Neuronal stem cell (in vitro differentiated cells): ENCODE measurements around the gene RBFA.

Experiments
- DNase-seq: peaks from one replicate; pipeline ENCODE4 v3.0.0-alpha.2; 2013; ENCODE audit warnings: low spot score
- H2AFZ ChIP-seq: one replicate; pipeline ENCODE4 v1.6.1; 2013; ENCODE audit warnings: mild to moderate bottlenecking, low read length, inconsistent platforms
- H2AK5ac ChIP-seq: 2 replicates; pipeline ENCODE4 v1.6.1; 2013; ENCODE audit warnings: low read depth, mild to moderate bottlenecking, inconsistent platforms, low read length, moderate library complexity, mixed read lengths
- H2BK120ac ChIP-seq: 2 replicates; pipeline ENCODE4 v1.6.1; 2013; ENCODE audit warnings: low read depth, mild to moderate bottlenecking, inconsistent platforms, low read length, moderate library complexity, mixed read lengths
- H2BK12ac ChIP-seq: one replicate; pipeline ENCODE4 v1.6.1; 2013; ENCODE audit warnings: low read length, inconsistent platforms
- H2BK15ac ChIP-seq: 2 replicates; pipeline ENCODE4 v1.6.1; 2013; ENCODE audit warnings: mild to moderate bottlenecking, low read length, inconsistent platforms, mixed read lengths
- H2BK5ac ChIP-seq: one replicate; pipeline ENCODE4 v1.6.1; 2013; ENCODE audit warnings: inconsistent platforms, mild to moderate bottlenecking, low read length, moderate library complexity
- H3K14ac ChIP-seq: one replicate; pipeline ENCODE4 v1.6.1; 2013; ENCODE audit warnings: low read length, inconsistent platforms
- H3K18ac ChIP-seq: 2 replicates; pipeline ENCODE4 v1.6.1; 2013; ENCODE audit warnings: low read length, inconsistent platforms
- H3K23ac ChIP-seq: 2 replicates; pipeline ENCODE4 v1.6.1; 2013; ENCODE audit warnings: low read depth, mild to moderate bottlenecking, mixed read lengths, low read length, inconsistent platforms; ENCODE audit not compliant: poor library complexity
- H3K27ac ChIP-seq: replicated peaks from 3 replicates; pipeline ENCODE4 v1.5.1; 2013; ENCODE audit warnings: low read length, inconsistent platforms
- H3K27me3 ChIP-seq, 3 experiments: 2 replicates each; pipeline ENCODE4 v1.6.1; 2013; ENCODE audit warnings: low read length in 3 of 3, mild to moderate bottlenecking in 2 of 3, inconsistent platforms in 1 of 3, low read depth in 1 of 3, mixed read lengths in 1 of 3, moderate library complexity in 1 of 3; ENCODE audit not compliant: control insufficient read depth in 3 of 3, insufficient read depth in 3 of 3
- H3K36me3 ChIP-seq, 2 donors: replicated peaks in 1 of 2; 2 replicates each; pipeline ENCODE4 v1.6.1; 2013; ENCODE audit warnings: low read length in 2 of 2; ENCODE audit not compliant: control insufficient read depth in 2 of 2, insufficient read depth in 2 of 2
- H3K4ac ChIP-seq: 2 replicates; pipeline ENCODE4 v1.6.1; 2013; ENCODE audit warnings: inconsistent platforms, mild to moderate bottlenecking, low read length, moderate library complexity
- H3K4me1 ChIP-seq, 2 donors: 1 replicate in 1 of 2; 2 replicates in 1 of 2; pipeline ENCODE4 v1.6.1; 2013; ENCODE audit warnings: low read length in 2 of 2, low read depth in 1 of 2; ENCODE audit not compliant: control insufficient read depth in 2 of 2, insufficient read depth in 1 of 2
- H3K4me2 ChIP-seq: one replicate; pipeline ENCODE4 v1.6.1; 2013; ENCODE audit warnings: mild to moderate bottlenecking, low read length, inconsistent platforms; ENCODE audit not compliant: insufficient read depth, poor library complexity, severe bottlenecking
- H3K4me3 ChIP-seq, 2 donors: 2 replicates each; pipeline ENCODE4 v1.5.1; 2013; ENCODE audit warnings: low read length in 2 of 2, mild to moderate bottlenecking in 2 of 2, inconsistent platforms in 1 of 2, moderate library complexity in 1 of 2
- H3K79me1 ChIP-seq: one replicate; pipeline ENCODE4 v1.6.1; 2013; ENCODE audit warnings: low read depth, mild to moderate bottlenecking, inconsistent platforms, low read length, moderate library complexity
- H3K9ac ChIP-seq: one replicate; pipeline ENCODE4 v1.6.1; 2013; ENCODE audit warnings: mild to moderate bottlenecking, low read depth, low read length, inconsistent platforms; ENCODE audit not compliant: poor library complexity
- H3K9me3 ChIP-seq, 2 donors: replicated peaks in 1 of 2; 2 replicates each; pipeline versions ENCODE3 to v1.6.1; 2013; ENCODE audit warnings: low read length in 2 of 2, mild to moderate bottlenecking in 2 of 2, inconsistent platforms in 1 of 2, low read depth in 1 of 2, mixed read lengths in 1 of 2, moderate library complexity in 1 of 2; ENCODE audit not compliant: control insufficient read depth in 2 of 2, insufficient read depth in 1 of 2
- H4K8ac ChIP-seq: one replicate; pipeline ENCODE4 v1.6.1; 2013; ENCODE audit warnings: low read depth, mild to moderate bottlenecking, inconsistent platforms, low read length, moderate library complexity
- H4K91ac ChIP-seq: one replicate; pipeline ENCODE4 v1.6.1; 2013; ENCODE audit warnings: low read length, low read depth, mild to moderate bottlenecking, inconsistent platforms; ENCODE audit not compliant: poor library complexity
- WGBS, 2 donors: extraction: QIAGEN DNeasy Blood & Tissue Kit; methylation state at CpG; one replicate each; pipeline ENCODE4 v1.1.7; 2013; ENCODE audit warnings: missing lambda C conversion rate in 2 of 2, mixed read lengths in 1 of 2; ENCODE audit not compliant: insufficient read length in 2 of 2, insufficient replicate concordance in 1 of 2; ENCODE audit errors: extremely low coverage in 2 of 2; 5-methylcytosine and 5-hydroxymethylcytosine counted together

Gene RBFA

DNA sequence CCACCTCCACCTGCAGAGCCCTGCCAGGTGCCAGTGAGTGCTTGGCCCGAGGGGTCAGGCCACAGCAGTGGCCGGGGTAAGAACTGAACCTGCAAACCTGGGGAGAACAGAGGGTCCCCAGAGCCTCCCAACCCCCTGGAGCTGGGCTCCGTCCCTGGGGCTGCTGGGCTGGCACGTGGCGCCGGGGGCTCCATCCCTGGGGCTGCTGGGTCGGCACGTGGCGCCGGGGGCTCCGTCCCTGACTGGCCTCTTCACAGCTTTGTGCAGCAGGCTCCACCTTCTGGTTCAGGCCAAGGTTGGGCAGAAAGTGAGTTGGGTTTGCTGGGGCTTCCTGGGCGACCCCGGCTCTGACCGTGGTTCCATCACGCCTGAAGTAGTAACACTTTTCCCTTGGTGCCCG lies 12.2 kb downstream of the RBFA start:
- Histone ChIP-seq H3K79me1 (no peaks in the 10 kb centered on the region), H2AFZ (no peak overlapping the region), H4K8ac (no peak overlapping the region), H3K23ac (no peak overlapping the region), H2BK15ac (no peak overlapping the region), H3K14ac (no peak overlapping the region), H3K4me3 (no peak overlapping the region), H2BK5ac (no peak overlapping the region), H3K4me1 (no peaks in the 10 kb centered on the region), H2BK120ac (no peak overlapping the region), H3K18ac (no peak overlapping the region), H3K27ac (no peak overlapping the region), H3K4me2 (no peak overlapping the region), H3K27me3 (no peaks in the 10 kb centered on the region), H3K9ac (no peak overlapping the region), H2AK5ac (no peak overlapping the region), H2BK12ac (no peak overlapping the region), H3K4ac (no peak overlapping the region), H3K36me3 (peaks cover 47 to 95% of the 10 kb centered on the region in 2 donors), H4K91ac (no peak overlapping the region), H3K9me3 (peaks cover 13 to 21% of the 10 kb centered on the region in 2 donors)
- WGBS, 2 donors, result no CpG with 5 or more reads among the region's 16 CpGs
- DNase-seq, result no peak

DNA sequence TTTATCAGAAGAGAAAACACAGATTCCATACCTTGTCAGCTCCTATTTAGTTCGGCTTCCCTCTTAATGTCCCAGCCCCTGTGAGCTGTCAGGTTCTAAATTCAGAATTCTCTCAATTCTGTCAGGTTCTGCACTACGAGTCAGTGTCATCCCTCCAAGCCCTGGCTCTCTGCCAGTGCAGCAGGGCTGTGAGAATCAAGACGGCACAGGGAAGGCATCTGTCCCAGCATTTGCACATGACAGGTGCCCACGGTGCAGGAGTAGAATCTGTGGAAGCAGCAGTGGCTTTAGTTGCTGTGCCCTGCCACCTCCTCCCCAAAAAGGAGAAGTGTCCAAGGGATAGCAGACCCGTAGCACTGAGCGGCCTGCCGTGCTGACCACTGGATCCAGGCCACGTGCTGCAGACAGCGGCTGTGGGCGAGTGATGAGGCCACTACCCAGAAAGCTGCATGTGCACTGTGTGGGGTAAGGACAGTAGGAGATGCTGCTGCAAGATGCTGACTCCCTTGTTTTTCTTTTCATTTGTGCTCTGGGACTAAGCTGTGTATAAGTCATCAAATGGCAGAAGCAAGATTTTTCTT lies 12.8 kb downstream of the RBFA start:
- H3K18ac ChIP-seq, result no peak overlapping the region
- no peak overlapping the region for H2BK120ac ChIP-seq
- H2BK15ac ChIP-seq, result no peak overlapping the region
- no peak overlapping the region for H3K27ac ChIP-seq
- peaks cover 17 to 24% of the 10 kb centered on the region in 2 donors for H3K9me3 ChIP-seq
- H3K9ac ChIP-seq, result no peak overlapping the region
- H3K36me3 ChIP-seq, result peaks cover 46 to 96% of the 10 kb centered on the region in 2 donors
- H2BK12ac ChIP-seq, result no peak overlapping the region
- H3K4ac ChIP-seq, result no peak overlapping the region
- no peak for DNase-seq
- H4K91ac ChIP-seq, result no peak overlapping the region
- no peaks in the 10 kb centered on the region for H3K4me1 ChIP-seq
- no peak overlapping the region for H2AK5ac ChIP-seq
- H3K27me3 ChIP-seq, result no peaks in the 10 kb centered on the region
- WGBS, 2 donors, result no CpG with 5 or more reads among the region's 10 CpGs
- H4K8ac ChIP-seq, result no peak overlapping the region
- H3K4me2 ChIP-seq, result no peak overlapping the region
- no peak overlapping the region for H3K23ac ChIP-seq
- no peaks in the 10 kb centered on the region for H3K79me1 ChIP-seq
- no peak overlapping the region for H2AFZ ChIP-seq
- H3K4me3 ChIP-seq, result no peak overlapping the region
- H3K14ac ChIP-seq, result no peak overlapping the region
- H2BK5ac ChIP-seq, result no peak overlapping the region

GRCh38 chr18:80050797-80051196 lies 16.6 kb downstream of the RBFA start:
- no peak overlapping the region for H2AK5ac ChIP-seq
- H3K4ac ChIP-seq, result no peak overlapping the region
- no CpG with 5 or more reads among the region's 6 CpGs for WGBS, 2 donors
- no peak overlapping the region for H3K18ac ChIP-seq
- no peak overlapping the region for H2BK12ac ChIP-seq
- no peak overlapping the region for H2BK5ac ChIP-seq
- peaks cover 27 to 42% of the 10 kb centered on the region in 2 donors for H3K9me3 ChIP-seq
- H2AFZ ChIP-seq, result no peak overlapping the region
- no peak overlapping the region for H3K14ac ChIP-seq
- no peak overlapping the region for H3K27ac ChIP-seq
- H3K23ac ChIP-seq, result no peak overlapping the region
- H3K27me3 ChIP-seq, result peaks cover 0 to 2% (median 0%) of the 10 kb centered on the region in 3 experiments
- H3K9ac ChIP-seq, result no peak overlapping the region
- H2BK15ac ChIP-seq, result no peak overlapping the region
- H4K8ac ChIP-seq, result peak overlapping the region; percentile 25
- no peak overlapping the region for H2BK120ac ChIP-seq
- no peak overlapping the region for H3K4me2 ChIP-seq
- peaks cover 31 to 61% of the 10 kb centered on the region in 2 donors for H3K36me3 ChIP-seq
- H3K4me1 ChIP-seq, result no peaks in the 10 kb centered on the region
- no peaks in the 10 kb centered on the region for H3K79me1 ChIP-seq
- H3K4me3 ChIP-seq, result peak overlapping the region in 1 of 2 donors; percentile 26
- no peak overlapping the region for H4K91ac ChIP-seq
- no peak for DNase-seq

GRCh38 chr18:80056095-80056494 lies 21.9 kb downstream of the RBFA start:
- WGBS, 2 donors, result no CpG with 5 or more reads among the region's 2 CpGs

More at GRCh38 chr18:80056095-80056494, 21.9 kb downstream of the RBFA start:
- no peak for DNase-seq
- no peak overlapping the region for H2AFZ ChIP-seq
- no peak overlapping the region for H4K91ac ChIP-seq
- H2BK120ac ChIP-seq, result no peak overlapping the region
- peaks cover 0 to 2% (median 0%) of the 10 kb centered on the region in 3 experiments for H3K27me3 ChIP-seq
- peaks cover under 1 to 8% of the 10 kb centered on the region in 2 donors for H3K36me3 ChIP-seq
- no peak overlapping the region for H3K9ac ChIP-seq
- H3K4me3 ChIP-seq, result no peak overlapping the region
- no peaks in the 10 kb centered on the region for H3K4me1 ChIP-seq
- no peak overlapping the region for H3K4ac ChIP-seq
- no peak overlapping the region for H2BK12ac ChIP-seq
- H3K9me3 ChIP-seq, result peaks cover 12 to 49% of the 10 kb centered on the region in 2 donors
- H2BK15ac ChIP-seq, result no peak overlapping the region
- no peak overlapping the region for H3K23ac ChIP-seq
- H3K27ac ChIP-seq, result no peak overlapping the region
- no peak overlapping the region for H4K8ac ChIP-seq
- no peak overlapping the region for H2BK5ac ChIP-seq
- no peak overlapping the region for H3K18ac ChIP-seq
- H3K4me2 ChIP-seq, result no peak overlapping the region
- no peak overlapping the region for H3K14ac ChIP-seq
- H3K79me1 ChIP-seq, result no peaks in the 10 kb centered on the region
- H2AK5ac ChIP-seq, result no peak overlapping the region
